ENCODE data around the gene TMEM181. TPM values are rescaled to one million over a fixed set of nuclear protein-coding genes. Genes with fewer than 3 reads are reported as not detected.

The TMEM181 gene
- total and polyA plus RNA-seq, 2 experiments from 2014 or later, result 11.9 to 25.2 TPM

GRCh38 chr6:158608221-158608620 lies 48.3 kb downstream of the TMEM181 start (continued):
- TF ChIP-seq, protein P1, sequence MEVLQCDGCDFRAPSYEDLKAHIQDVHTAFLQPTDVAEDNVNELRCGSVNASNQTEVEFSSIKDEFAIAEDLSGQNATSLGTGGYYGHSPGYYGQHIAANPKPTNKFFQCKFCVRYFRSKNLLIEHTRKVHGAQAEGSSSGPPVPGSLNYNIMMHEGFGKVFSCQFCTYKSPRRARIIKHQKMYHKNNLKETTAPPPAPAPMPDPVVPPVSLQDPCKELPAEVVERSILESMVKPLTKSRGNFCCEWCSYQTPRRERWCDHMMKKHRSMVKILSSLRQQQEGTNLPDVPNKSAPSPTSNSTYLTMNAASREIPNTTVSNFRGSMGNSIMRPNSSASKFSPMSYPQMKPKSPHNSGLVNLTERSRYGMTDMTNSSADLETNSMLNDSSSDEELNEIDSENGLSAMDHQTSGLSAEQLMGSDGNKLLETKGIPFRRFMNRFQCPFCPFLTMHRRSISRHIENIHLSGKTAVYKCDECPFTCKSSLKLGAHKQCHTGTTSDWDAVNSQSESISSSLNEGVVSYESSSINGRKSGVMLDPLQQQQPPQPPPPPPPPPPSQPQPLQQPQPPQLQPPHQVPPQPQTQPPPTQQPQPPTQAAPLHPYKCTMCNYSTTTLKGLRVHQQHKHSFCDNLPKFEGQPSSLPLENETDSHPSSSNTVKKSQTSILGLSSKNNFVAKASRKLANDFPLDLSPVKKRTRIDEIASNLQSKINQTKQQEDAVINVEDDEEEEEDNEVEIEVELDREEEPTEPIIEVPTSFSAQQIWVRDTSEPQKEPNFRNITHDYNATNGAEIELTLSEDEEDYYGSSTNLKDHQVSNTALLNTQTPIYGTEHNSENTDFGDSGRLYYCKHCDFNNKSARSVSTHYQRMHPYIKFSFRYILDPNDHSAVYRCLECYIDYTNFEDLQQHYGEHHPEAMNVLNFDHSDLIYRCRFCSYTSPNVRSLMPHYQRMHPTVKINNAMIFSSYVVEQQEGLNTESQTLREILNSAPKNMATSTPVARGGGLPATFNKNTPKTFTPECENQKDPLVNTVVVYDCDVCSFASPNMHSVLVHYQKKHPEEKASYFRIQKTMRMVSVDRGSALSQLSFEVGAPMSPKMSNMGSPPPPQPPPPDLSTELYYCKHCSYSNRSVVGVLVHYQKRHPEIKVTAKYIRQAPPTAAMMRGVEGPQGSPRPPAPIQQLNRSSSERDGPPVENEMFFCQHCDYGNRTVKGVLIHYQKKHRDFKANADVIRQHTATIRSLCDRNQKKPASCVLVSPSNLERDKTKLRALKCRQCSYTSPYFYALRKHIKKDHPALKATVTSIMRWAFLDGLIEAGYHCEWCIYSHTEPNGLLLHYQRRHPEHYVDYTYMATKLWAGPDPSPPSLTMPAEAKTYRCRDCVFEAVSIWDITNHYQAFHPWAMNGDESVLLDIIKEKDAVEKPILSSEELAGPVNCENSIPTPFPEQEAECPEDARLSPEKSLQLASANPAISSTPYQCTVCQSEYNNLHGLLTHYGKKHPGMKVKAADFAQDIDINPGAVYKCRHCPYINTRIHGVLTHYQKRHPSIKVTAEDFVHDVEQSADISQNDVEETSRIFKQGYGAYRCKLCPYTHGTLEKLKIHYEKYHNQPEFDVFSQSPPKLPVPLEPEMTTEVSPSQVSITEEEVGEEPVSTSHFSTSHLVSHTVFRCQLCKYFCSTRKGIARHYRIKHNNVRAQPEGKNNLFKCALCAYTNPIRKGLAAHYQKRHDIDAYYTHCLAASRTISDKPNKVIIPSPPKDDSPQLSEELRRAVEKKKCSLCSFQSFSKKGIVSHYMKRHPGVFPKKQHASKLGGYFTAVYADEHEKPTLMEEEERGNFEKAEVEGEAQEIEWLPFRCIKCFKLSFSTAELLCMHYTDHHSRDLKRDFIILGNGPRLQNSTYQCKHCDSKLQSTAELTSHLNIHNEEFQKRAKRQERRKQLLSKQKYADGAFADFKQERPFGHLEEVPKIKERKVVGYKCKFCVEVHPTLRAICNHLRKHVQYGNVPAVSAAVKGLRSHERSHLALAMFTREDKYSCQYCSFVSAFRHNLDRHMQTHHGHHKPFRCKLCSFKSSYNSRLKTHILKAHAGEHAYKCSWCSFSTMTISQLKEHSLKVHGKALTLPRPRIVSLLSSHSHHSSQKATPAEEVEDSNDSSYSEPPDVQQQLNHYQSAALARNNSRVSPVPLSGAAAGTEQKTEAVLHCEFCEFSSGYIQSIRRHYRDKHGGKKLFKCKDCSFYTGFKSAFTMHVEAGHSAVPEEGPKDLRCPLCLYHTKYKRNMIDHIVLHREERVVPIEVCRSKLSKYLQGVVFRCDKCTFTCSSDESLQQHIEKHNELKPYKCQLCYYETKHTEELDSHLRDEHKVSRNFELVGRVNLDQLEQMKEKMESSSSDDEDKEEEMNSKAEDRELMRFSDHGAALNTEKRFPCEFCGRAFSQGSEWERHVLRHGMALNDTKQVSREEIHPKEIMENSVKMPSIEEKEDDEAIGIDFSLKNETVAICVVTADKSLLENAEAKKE (CRISPR knock-in tag; IDR thresholded peaks at IDR 0.05), result no peak
- TF ChIP-seq ZNF114 (CRISPR knock-in tag; IDR thresholded peaks at IDR 0.05), result no peak
- TF ChIP-seq STAT1 (IDR thresholded peaks at IDR 0.05; ENCODE audit: unreplicated experiment), result no peak
- TF ChIP-seq ZNF331 (CRISPR knock-in tag; IDR thresholded peaks at IDR 0.05; ENCODE audit: low read depth), result no peak
- TF ChIP-seq, protein P2, sequence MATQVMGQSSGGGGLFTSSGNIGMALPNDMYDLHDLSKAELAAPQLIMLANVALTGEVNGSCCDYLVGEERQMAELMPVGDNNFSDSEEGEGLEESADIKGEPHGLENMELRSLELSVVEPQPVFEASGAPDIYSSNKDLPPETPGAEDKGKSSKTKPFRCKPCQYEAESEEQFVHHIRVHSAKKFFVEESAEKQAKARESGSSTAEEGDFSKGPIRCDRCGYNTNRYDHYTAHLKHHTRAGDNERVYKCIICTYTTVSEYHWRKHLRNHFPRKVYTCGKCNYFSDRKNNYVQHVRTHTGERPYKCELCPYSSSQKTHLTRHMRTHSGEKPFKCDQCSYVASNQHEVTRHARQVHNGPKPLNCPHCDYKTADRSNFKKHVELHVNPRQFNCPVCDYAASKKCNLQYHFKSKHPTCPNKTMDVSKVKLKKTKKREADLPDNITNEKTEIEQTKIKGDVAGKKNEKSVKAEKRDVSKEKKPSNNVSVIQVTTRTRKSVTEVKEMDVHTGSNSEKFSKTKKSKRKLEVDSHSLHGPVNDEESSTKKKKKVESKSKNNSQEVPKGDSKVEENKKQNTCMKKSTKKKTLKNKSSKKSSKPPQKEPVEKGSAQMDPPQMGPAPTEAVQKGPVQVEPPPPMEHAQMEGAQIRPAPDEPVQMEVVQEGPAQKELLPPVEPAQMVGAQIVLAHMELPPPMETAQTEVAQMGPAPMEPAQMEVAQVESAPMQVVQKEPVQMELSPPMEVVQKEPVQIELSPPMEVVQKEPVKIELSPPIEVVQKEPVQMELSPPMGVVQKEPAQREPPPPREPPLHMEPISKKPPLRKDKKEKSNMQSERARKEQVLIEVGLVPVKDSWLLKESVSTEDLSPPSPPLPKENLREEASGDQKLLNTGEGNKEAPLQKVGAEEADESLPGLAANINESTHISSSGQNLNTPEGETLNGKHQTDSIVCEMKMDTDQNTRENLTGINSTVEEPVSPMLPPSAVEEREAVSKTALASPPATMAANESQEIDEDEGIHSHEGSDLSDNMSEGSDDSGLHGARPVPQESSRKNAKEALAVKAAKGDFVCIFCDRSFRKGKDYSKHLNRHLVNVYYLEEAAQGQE (IDR thresholded peaks at IDR 0.05; ENCODE audit: unreplicated experiment), result no peak
- no peak for TF ChIP-seq EZH2phosphoT487 (IDR thresholded peaks at IDR 0.05; ENCODE audit: unreplicated experiment)
- TF ChIP-seq CREB1 (CRISPR knock-in tag; IDR thresholded peaks at IDR 0.05; ENCODE audit: low read depth), result no peak

Data from GM23338 (cell line).